HG03558 (cell line): Measurements from ENCODE around the gene MRPL45.

Experiments used
- ATAC-seq: cut with Tn5 transposase; IDR thresholded peaks from one replicate; pipeline ENCODE4 v1.9.1; 2021; ENCODE audit warnings: moderate number of reproducible peaks; ENCODE audit not compliant: unreplicated experiment; ENCODE audit errors: extremely low read depth

The MRPL45 gene

DNA sequence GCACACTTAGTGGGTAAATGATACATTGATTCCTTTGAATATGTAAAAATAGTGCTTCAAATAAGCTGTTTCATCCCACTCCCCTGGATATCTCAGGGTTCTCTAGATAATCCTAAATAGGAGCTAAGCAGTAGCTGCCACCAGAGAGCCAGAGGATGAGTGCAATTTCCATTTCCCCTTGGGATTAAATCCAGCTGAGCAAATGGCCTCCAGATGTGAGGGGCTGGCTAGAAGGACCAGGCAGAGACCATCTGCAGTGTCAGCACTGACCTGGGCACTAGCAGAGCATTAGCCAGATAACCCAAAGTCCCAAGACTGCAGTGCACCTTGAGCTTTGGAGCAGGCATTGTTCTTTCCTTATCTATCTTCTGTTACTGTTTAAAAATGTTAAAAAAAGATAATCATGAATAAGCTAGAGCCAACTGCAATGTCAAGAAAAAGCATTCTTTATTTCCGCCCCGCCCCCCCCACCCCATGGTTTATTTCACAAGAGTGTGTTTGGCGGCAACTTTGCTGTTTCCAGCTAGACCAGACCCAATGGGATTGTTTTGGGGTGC, 27.3 kb downstream of the MRPL45 start:
- no peak for ATAC-seq

DNA sequence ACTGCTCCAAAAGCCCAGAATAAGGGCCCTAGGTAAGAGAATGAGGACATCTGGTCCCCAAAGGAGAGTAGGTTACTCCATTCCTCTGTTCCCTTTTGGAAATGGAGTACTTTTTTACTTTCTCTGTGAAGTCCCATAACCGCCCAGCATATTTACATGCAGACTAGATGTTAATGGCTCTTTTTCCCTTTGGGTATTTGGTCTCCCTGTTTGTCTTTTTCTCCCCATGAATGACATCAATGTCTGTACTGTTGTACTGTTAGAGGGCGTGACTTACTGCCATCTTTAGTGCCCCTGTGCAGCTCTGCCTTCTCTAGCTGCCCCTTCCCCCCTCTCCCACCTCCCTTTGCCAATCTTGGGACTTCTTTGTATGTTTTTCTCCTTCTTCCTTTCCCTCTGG, 27.8 kb downstream of the MRPL45 start:
- no peak for ATAC-seq

DNA sequence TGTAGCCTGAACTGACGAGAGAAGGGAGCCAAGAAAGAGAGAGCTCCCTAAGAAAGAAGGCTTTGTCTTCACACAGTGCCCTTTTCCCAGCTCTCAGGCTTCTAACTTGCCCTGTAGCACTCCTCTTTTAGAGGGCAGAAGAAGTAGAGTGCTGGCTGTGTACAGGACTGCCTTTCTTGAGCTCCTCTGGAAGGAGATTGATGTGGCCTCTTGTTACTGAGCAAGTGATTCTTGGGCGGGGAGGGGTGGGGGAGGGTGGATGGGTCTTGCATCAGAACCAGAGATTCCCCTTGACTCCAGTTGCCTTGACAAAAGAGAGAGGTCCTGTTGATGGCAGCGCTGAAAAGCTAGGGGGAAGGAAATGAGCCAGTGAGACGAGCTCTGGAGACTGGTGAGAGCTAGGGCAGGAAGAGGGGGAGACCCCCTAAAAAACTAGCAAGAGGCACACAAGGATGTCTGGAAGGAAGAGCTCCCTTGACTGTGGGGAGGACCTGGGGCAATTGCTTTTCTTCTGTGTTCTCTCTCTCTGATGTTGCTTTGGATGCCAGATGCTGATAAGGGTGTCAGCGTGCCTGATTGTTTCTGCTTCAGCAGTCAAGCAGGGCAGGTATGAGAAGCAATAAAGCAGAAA, 28.4 kb downstream of the MRPL45 start:
- ATAC-seq: no peak

DNA sequence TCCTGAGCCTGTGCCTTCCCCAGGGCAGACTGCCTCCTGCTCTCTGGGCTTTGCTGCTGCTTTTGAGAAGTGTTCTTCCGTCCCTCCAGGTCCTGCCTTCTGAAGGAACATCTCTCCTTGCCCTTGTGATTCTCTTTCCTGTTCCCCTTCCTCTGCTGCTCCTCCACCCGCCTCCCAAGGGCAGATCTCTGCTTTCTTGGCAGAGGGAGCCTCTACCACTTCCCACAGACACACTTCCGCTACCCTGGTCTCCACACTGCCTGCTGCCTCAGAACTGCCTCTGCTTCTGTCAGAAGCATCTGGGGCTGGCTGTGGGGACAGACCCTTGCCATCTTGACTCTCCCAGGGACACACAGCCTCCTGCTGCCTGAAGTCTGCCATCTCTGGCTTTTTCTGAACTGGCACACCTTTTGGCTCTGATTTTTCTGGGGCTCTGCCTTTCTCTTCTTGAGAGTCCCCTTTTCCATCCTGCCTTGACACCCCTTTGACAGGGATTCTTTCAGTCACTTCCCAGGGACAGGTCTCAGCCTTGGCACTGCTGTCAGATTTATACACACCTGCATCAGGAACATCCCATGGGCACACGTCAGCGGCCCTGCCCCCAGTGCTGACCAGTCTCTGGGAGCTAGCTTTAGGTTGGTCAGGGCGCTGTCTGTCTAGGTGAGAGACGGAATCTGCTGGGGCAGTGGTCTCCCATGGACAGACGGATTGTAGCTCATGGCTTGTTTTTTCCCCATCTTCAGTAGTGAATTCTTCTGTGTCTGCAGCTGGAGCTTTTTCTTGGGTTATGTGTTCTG, 30.2 kb downstream of the MRPL45 start:
- no peak for ATAC-seq

DNA sequence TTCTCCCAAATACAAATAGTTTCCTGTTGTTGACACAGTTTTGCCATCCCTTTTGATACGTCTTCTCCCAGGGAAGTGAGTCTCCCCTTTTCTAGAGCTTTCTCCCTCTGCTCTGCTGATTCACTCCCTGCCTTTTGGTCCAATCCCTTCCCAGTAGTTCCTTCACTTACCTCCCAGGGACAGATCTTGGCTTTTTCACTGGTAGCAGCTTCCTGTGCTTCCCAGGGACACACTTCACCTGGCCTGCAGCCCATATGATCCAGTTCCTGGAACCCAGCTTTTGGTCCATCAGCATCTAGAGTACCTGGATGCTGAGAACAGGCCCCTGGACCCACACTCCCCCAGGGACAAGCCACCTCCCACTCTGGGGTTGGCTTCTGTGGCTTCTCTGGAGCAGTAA, 31.0 kb downstream of the MRPL45 start:
- no peak for ATAC-seq

DNA sequence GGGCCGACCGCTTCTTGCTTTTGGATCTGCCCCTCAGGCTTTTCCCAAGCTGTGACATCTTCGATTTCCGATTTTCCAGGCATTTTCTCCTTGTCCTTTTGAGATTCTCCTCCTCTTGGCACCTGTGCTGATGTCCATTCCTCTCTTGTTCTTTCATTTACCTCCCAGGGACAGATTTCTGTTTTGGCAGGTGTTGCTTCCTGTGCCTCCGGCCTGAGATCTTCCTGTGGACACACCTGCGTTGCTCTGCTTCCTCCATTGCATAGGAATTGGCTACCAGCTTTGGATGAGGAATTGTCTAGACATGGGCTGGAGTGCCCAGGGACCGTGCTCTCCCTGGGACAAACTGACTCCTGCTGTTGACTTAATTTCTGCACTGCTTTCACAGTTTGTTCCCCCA, 31.7 kb downstream of the MRPL45 start:
- ATAC-seq: no peak

DNA sequence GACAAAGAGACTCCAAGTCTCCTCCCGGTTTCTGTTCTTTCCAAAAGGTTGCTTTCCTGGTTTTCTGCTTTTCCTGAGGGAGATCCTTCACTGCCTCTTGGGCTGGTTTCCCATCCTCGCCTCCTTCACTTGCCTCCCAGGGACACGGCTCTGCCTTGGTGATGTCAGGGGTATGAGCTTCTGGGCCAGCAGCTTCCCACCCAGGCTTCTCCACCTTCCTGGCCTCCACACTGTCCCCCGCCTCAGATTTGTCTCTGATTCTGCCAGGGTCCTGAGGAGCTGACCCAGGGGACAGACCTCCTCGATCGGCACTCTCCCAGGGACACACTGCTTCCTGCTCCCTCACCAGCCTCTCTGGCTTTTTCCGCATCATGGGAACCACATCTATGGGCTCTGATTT, 32.3 kb downstream of the MRPL45 start:
- ATAC-seq: no peak

DNA sequence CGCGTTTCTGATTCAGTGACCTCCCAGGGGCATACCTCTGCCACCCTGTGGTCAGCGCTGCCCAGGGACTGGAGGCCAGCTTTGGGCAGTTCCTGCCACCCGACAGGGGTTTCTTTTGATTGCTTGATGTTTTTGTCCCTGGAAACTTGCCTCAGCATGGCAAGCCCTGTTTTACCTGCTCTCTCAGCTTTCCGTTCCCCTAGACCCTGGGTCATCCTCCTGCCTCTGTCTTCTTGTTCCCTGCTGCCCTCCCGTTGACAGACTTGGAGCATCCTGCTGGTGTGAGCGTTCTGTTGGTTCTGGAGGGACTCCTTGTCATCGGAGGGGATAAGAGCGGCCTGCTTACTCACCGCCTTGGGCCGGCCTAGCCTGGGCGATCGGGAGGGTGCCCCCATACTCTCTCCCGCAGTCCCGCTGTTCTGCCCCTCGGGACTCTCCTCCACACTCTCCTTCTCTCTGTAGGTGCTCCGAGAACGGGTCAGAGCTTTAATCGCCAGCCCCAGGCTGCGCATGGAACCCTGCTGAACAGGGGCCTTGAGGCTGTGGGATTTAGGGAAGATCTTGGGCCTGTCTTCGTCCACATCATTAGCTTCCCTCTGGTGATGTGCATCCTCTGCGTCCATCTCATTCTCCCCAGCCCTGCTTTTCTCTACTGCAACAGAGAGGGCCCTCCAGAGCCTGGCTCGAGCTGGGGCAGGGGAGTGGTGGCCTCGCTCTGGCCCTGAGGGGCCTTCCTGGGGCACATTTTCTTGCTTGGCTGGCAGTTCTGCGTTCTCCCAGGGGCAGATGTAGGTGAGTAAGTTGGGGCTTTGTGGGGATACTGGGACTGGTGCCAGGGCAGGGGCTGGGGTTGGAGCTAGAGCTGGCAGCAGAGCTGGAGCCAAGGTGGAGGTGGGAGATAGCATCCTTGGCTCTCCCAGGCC, 33.1 kb downstream of the MRPL45 start:
- no peak for ATAC-seq

DNA sequence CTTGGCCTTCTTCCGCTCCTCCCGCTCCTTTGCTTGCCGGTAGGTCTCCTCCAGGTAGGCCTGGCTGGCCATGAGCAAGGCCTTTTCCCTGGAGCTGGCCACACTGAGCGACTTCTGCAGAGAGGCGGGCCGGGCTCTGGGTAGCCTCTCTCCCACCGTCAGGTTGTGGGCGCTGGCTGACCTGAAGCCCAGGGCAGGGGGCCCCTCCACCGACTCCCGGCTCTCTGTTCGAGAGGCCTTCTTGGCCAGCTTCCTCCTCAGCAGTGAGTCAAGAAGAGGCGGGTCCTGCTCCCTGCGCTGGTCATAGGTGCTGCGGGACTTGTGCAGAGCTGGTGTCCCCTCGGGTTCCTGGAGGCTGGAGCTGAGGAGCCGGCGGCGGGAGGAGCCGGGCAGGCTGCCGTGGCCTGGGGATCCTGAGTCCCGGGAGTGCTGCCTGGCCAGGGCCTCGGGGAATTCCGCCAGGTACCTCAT, 34.0 kb downstream of the MRPL45 start:
- no peak for ATAC-seq

DNA sequence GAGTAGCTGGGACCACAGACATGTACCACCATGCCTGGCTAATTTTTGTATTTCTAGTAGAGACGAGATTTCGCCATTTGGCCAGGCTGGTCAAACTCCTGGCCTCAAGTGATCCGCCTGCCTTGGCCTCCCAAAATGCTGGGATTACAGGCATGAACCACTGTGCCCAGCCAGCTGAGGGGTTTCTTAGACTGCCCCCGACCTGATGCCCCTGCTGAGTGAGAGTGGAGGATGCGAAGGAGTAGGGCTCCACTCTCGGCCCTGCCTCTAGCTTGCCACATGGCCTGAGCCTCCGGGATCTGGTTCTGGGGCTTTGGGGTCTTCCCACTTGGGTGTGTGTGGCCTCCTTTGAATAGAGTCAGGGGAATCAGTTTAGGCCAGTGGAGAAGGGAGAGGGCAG, 35.8 kb downstream of the MRPL45 start:
- no peak for ATAC-seq

DNA sequence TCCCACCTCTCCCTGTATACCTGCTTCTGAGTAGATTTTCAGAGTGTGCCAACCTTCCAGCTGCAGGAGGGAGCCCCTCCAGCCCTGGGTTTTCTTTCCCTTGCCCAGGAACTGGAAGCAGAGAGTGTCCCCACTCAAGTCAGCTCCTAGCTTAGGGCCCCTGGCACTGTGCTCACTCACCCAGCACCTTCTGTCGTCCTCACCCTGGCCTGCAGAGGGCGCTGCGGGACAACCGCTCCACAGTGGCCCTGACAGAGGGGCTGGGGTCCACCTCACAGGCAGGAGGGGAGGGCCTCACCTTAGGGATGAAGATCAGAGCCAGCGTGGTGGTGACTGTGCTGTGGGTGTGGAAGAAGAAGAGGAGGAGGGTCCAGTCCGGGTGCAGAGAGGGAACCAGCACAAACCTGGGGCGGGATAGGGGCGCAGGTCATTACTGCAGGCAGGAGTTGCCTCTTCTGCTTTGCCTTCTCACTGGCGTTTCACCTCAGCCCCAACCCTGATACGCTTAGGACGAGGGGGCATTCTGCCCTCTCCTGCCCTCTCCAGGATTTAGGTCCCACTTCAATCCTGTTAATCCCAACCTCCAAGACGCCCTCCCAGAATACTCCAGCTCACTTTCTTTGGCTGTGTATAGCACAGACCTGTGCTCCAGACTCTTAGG, 36.8 kb downstream of the MRPL45 start:
- ATAC-seq: no peak

DNA sequence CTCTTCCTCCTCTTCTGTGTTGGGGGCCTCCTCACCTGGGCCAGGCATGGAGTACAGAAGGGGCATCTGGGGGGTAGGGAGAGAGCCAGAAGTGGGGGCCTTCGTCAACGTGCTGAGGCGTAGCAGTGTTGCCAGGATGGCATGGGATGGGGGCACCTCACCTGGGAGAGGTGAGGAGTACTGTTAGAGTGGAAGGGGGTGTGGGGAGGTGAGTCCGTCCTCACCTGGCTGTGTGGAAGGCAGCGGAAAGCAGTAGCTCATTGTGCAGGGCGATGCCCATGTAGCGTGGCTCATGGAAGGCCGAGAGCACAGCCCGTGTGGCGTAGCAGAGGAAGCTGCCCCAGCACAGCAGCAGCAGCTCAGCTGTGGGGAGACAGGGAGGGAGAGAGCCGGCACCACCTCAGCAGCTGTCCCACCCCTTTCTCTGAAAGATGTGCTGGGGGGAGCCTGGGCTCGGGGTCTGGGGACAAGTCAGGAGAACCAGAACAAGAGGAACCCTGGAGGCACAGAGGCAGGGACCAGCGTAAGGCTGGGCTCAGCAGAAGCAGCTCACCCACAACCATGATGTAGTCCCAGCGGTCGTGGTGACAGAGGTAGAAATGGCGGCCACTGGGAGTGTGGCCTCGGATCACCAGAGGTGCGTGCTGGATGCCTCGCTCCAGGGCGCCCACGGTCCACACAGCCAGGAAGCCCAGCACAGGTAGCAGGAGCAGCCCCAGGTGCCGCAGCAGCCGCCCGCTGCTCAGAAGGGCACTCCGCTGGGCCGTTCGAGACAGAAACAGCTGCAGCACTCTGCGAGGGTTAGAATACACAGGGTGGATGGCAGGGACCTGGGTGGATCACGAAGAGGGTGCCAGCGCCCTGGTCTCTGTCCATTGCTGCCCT, 37.8 kb downstream of the MRPL45 start:
- ATAC-seq: no peak

DNA sequence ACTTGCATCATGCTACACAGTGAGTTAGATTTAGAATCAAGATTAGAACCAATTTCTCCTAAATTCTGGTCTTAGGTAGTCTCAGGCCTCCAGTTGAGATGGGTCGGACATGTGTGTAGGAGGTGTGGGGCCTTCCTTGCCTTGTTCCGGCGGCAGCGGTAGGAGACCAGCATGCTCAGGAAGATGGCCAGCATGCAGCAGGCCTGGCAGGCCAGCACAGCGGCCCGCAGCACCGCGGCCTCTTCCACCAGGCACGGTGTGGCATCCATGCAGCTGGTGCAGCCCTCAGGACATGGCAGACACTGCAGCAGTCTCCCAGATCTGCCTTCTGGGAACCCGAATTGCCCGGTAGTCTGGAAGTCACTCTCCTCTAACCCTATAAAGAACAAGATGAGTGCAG, 39.9 kb downstream of the MRPL45 start:
- no peak for ATAC-seq

DNA sequence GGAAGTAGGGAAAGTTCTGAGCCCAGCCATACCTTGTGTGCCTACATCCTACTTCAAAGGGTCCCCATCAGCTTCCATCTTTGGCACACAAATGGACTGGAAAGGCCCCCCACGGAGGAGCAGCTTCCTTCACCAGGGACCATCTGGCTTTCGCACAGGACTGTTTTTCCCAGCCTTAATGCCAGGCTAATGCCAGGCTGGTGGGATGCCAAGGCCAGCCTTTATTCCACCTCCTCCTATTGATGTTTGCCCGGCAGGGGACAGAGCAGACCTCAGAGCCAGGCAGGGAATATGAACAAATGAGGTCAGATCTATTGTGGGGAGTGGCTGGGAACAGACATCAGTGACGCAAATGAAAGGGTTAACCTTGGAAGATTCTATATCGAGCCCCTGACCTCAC, 41.1 kb downstream of the MRPL45 start:
- ATAC-seq: no peak

DNA sequence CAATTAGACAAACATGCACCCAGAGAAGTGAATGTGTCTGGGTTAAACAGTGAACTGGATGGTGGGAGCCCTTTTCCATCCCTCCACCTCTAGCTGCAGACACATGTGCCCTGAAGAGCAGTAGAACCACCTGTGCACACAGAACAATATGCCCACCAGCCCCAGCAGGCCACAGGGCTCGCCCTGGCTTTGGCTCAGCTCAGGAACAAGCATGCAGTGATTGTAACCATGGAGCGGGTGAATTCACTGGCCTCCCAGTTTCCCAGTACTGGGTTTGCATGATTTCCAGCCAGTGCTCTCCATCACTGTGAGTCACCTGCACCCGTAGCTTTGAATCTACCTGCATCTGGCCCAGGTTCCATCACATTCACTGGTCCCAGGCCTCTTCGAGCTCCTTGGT, 41.6 kb downstream of the MRPL45 start:
- ATAC-seq: no peak

DNA sequence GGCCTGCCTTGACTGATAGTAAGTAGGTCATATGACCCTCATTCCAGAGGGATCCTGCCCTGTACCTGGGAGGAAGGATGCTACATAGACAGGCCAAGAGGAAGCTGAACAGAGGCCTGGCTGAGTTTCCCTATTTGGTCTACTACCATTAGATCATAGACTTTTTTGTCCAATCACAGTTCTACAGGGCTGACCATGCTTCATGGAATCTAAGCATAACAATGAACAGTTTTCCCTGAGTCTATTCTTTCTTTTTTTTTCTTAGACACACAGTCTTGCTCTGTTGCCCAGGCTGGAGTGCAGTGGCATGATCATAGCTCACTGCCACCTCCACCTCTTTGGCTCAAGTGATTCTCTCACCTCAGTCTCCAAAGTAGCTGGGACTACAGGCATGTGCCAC, 42.9 kb downstream of the MRPL45 start:
- no peak for ATAC-seq

DNA sequence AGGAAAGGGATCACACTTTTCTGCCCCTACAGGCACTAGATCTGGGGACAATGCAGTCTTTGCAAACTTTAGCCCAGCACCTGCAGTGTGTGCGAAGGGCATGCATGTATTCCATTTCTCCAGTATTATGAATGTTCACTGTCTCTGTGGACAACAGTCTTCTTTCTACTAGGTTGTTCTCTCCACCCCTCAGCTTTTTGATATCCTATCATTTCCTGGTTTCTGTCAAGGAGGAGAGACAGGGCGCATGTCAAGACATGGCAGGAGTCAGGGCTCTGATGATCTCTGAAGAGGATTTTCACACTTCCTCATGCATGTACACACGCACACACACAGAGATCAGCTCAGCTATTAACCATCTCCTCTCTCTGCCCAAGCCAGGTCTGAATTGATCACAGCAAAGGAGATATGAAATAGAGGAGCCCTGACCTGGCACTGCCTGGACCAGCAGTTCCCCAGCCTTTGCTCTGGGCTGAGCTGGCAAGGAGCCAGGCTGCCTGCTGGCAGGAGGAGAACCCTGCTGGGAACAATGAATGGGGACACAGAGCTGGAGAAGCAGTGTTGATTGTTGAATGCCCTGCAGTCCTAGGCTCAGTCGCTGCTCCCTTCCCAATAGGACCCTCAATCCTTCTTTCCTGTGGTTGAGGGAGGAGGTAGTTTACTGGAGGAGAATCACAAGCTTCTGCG, 44.2 kb downstream of the MRPL45 start:
- ATAC-seq: no peak

DNA sequence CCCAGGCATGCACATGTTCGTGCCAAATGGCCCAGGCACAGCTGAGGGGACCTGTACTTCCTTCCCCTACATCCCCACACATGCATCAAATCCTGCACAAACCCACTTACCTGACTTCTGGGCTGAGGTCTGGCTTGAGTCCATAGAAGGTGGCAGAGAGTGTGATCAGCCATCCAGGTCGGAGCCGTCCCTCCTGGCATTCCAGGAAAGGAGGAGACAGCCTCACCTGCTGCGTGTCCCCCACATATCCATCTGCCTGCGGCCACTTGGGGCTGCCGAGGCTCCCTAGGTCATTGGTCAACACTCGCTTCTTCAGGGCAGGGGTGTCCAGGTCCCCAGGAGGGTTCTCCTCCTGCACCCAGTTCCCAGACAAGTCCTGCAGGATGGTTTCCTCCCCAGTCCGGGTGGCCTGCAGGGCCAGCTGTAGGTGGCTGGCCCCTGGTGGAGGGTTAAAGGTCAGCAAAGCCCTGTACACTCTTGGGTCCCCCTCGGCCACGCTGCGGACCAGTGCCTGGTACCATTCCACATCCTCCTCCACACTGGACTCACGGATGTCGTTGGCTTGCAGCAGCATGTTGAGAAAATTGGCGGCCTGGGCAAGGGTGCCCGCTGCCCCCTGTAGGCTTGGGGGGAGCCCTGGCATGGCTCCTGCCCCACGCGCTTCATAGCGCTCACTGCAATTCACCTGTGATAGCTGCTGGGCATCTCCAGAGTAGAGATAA, 46.1 kb downstream of the MRPL45 start:
- no peak for ATAC-seq
